C4-2B (cell line): Measurements from ENCODE around the gene EPC1.
A peak's percentile ranks its signal among the peaks of the same experiment; 100 is the strongest.

Experiments
- H3K27ac ChIP-seq: fragments of 450-650 bp; 2 replicates; pipeline ENCODE4 v1.5.1; 2017
- CTCF ChIP-seq: fragments of 450-650 bp; conservative IDR thresholded peaks from 2 replicates; pipeline ENCODE4 v1.5.1; 2017; ENCODE audit warnings: mild to moderate bottlenecking
- ZFX ChIP-seq: fragments of 450-650 bp; IDR thresholded peaks from 2 replicates; pipeline ENCODE4 v1.6.1; 2017

EPC1 gene

GRCh38 chr10:32381165-32381564, 34.2 kb upstream of the EPC1 start:
- H3K27ac ChIP-seq = no peak overlapping the region
- TF ChIP-seq ZFX = no peak
- TF ChIP-seq CTCF = no peak

- no peak overlapping the region for H3K27ac ChIP-seq
- TF ChIP-seq ZFX = no peak
- no peak for TF ChIP-seq CTCF
Measured at GRCh38 chr10:32379950-32380551, 33.1 kb upstream of the EPC1 start.

- H3K27ac ChIP-seq = no peak overlapping the region; the same call in 1 of the 2 replicates
- no peak for TF ChIP-seq ZFX
- TF ChIP-seq CTCF = no peak
Measured at GRCh38 chr10:32379318-32379949, 32.5 kb upstream of the EPC1 start.

GRCh38 chr10:32378363-32379317, 31.7 kb upstream of the EPC1 start:
- TF ChIP-seq ZFX (no peak), CTCF (no peak)
- H3K27ac ChIP-seq = peak overlapping the region; percentile 68

- no peak overlapping the region for H3K27ac ChIP-seq
- TF ChIP-seq CTCF (peak; percentile 75), ZFX (no peak)
Measured at GRCh38 chr10:32377458-32378259, 30.7 kb upstream of the EPC1 start.

GRCh38 chr10:32376771-32377170, 29.8 kb upstream of the EPC1 start:
- no peak for TF ChIP-seq ZFX
- no peak overlapping the region for H3K27ac ChIP-seq

- TF ChIP-seq CTCF (no peak), ZFX (no peak)
- no peak overlapping the region for H3K27ac ChIP-seq
Measured at GRCh38 chr10:32376097-32376496, 29.1 kb upstream of the EPC1 start.
